Activated B cell treated with CpG ODN at 0.5 μM for 24 hours (primary cell): ENCODE measurements around the gene PLIN1. TPM values are rescaled to one million over a fixed set of nuclear protein-coding genes. Genes with fewer than 3 reads are reported as not detected.

ENCODE experiments used
- ATAC-seq: fragments of 200-7000 bp; cut with Tn5 transposase; one replicate; pipeline ENCODE4 v1.10.0; 2021; ENCODE audit warnings: low read depth, mild to moderate bottlenecking, moderate library complexity
- CTCF ChIA-PET: fragments of 350-600 bp; sonication (Branson Sonifier 250); formaldehyde crosslinking; loops from one replicate; lab custom pipeline; 2021; ENCODE audit warnings: antibody characterized with exemption; lab: Charles Lee
- POLR2A ChIA-PET: fragments of 350-600 bp; sonication (Branson Sonifier 250); formaldehyde crosslinking; loops from one replicate; lab custom pipeline; 2021; ENCODE audit warnings: antibody characterized with exemption; lab: Charles Lee
- DNase-seq: peaks from one replicate; pipeline ENCODE4 v3.0.0; 2022
- H3K27ac Mint-ChIP-seq: one replicate; pipeline ENCODE4 v1.8.0; 2020; ENCODE audit warnings: mixed read lengths
- H3K27me3 Mint-ChIP-seq: one replicate; pipeline ENCODE4 v1.8.0; 2021; ENCODE audit warnings: mixed read lengths
- H3K36me3 Mint-ChIP-seq: one replicate; pipeline ENCODE4 v1.8.0; 2021; ENCODE audit warnings: low read depth, mixed read lengths
- H3K4me1 Mint-ChIP-seq: one replicate; pipeline ENCODE4 v1.8.0; 2021; ENCODE audit warnings: mixed read lengths
- H3K4me3 Mint-ChIP-seq: one replicate; pipeline ENCODE4 v1.8.0; 2020; ENCODE audit warnings: mild to moderate bottlenecking, mixed read lengths
- H3K9me3 Mint-ChIP-seq: one replicate; pipeline ENCODE4 v1.8.0; 2020; ENCODE audit warnings: mixed read lengths
- intact Hi-C: fragments of 100-400 bp; cut with micrococcal nuclease; formaldehyde crosslinking; loops from one replicate; pipeline ENCODE4 v1.15.1; 2024
- total RNA-seq: library from RNA; stranded (reverse); gene quantifications from 2 replicates; pipeline ENCODE4 v1.2.3, GENCODE V29; 2022
- TF ChIP-seq, protein P1 (sequence below): fragments of 200-600 bp; IDR thresholded peaks from one replicate; pipeline ENCODE4 v1.8.0; 2022; ENCODE audit warnings: antibody characterized with exemption, mild to moderate bottlenecking

Gene PLIN1
- total RNA-seq, 1 donor from 2014 or later, result 0.27 TPM

DNA sequence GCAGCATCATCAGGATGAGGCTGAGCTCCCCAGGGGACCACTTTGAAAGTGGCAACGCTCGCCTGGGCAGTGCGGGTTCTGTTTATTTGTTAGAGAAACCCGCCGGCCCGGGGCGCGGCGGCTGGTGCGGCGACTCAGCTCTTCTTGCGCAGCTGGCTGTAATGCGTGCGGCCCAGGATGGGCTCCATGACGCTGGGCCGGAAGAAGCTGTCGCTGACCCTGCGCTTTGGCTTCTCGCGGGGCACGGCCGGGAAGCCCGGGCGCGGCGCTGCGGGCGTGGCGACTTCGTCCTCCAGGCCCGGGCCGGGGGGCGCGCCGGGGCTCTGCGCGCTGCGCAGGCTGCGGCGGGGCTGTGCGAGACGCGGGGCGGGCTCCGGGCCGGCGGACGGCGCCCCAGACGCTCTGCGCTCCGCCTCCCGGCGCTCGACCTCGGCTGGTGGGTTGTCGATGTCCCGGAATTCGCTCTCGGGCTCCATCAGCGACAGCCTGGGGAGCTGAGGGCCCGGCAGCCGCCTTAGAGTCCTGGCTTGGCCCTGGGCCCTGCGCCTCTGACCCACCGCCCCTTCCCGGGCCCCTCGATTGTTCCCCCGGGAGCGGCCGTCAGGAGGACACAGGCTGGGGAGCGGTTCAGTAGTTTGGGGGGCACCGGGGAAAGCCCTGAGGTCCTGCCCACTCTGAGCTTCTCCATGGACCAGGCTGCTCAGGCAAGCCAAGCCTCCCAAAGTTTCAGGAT is 13.6 kb downstream of the PLIN1 start:
- POLR2A ChIA-PET, result no interaction called here
- H3K4me1 Mint-ChIP-seq, result no peaks in the 10 kb centered on the region
- no peak for ATAC-seq
- CTCF ChIA-PET, result no interaction called here
- no peak for DNase-seq
- H3K36me3 Mint-ChIP-seq, result no peaks in the 10 kb centered on the region
- H3K9me3 Mint-ChIP-seq, result no peaks in the 10 kb centered on the region
- peaks cover 39% of the 10 kb centered on the region for H3K27me3 Mint-ChIP-seq
- intact Hi-C loops, result no loop called here
- no peak overlapping the region for H3K4me3 Mint-ChIP-seq
- TF ChIP-seq, protein P1, sequence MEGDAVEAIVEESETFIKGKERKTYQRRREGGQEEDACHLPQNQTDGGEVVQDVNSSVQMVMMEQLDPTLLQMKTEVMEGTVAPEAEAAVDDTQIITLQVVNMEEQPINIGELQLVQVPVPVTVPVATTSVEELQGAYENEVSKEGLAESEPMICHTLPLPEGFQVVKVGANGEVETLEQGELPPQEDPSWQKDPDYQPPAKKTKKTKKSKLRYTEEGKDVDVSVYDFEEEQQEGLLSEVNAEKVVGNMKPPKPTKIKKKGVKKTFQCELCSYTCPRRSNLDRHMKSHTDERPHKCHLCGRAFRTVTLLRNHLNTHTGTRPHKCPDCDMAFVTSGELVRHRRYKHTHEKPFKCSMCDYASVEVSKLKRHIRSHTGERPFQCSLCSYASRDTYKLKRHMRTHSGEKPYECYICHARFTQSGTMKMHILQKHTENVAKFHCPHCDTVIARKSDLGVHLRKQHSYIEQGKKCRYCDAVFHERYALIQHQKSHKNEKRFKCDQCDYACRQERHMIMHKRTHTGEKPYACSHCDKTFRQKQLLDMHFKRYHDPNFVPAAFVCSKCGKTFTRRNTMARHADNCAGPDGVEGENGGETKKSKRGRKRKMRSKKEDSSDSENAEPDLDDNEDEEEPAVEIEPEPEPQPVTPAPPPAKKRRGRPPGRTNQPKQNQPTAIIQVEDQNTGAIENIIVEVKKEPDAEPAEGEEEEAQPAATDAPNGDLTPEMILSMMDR, result no peak
- H3K27ac Mint-ChIP-seq, result no peak overlapping the region

DNA sequence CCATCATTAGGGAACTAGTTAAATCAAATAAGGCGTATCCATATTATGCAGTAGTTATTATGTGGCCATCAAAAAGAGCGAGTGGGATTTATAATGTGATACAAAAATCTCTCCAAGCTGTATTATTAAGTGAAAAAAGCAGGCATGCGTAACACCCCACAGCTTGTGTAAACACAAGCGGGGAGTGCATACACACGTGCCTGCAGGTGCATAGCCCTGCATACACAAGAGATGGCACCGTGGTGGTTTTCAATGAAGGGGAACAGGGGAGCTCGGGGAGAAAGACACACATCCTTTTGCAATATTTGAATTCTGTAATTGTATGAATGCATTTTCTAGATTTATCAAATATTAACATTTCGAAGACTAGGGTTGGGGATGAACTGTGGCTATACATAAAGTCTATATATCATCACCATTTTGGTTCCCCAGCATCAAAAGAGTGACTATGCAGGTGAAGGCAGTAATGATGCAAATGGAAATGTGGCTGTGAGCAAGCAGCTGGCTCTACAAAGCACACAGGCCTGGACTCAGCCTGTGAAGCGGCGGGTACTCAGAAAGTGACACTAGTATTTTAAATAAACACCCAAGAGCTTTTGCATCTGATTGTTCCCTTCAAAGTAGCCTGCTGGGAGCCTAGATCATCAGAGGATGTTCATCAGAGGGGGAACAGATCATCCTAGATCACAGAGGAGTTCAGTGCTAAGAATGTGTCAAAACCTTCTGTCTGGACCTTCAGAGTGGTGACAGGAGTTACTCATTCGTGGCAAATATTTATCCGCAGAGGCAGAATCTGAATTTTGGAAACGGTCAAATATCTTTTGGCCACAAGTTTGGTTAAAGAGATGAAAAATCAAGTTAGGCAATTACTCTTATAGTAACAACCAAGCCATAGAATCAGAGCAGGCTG is 14.5 kb downstream of the PLIN1 start:
- no peak overlapping the region for H3K27ac Mint-ChIP-seq
- ChIA-PET POLR2A (no interaction called here), CTCF (no interaction called here)
- no peaks in the 10 kb centered on the region for H3K4me1 Mint-ChIP-seq
- TF ChIP-seq, protein P1, result no peak
- no peaks in the 10 kb centered on the region for H3K36me3 Mint-ChIP-seq
- H3K9me3 Mint-ChIP-seq, result no peaks in the 10 kb centered on the region
- no peak overlapping the region for H3K4me3 Mint-ChIP-seq
- no peak for DNase-seq
- no peak for ATAC-seq
- intact Hi-C loops, result no loop called here
- H3K27me3 Mint-ChIP-seq, result peaks cover 43% of the 10 kb centered on the region

DNA sequence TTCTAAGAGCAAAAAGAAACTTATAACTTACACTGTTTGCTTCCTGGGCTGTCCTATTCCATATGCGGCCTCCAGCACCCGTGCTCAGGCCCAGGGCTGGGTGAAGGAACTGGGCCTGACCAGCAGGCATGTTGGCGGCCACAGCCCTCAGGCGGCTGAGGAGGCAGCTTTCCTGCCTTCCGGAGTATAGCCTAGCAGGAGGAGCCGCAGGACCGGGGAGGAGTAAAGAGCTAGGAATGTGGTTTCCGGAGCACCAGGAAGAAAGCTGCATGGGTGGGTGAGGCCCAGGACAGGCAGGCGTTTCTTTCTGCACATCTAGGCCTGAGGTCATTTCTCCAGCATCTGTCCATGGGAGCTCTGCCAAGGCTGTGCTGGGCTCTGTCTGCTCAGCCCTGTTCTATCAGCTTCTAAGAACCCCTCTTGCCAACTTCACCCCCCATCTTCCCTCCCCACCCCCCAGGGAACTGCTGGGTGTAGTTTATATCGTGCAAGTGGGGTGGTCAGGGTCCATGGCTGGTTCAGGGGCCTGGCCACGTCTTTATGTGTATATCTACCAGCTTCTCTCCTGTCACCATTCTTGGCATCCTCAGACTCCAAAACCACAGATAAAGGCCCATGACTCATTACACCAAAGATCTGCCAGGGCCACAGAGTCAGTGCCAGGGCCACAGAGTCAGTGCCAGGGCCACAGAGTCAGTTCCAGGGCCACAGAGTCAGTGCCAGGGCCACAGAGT is 16.1 kb downstream of the PLIN1 start:
- TF ChIP-seq, protein P1, result no peak
- Mint-ChIP-seq H3K27me3 (peaks cover 45% of the 10 kb centered on the region), H3K4me1 (no peaks in the 10 kb centered on the region), H3K27ac (no peak overlapping the region), H3K36me3 (no peaks in the 10 kb centered on the region), H3K9me3 (no peaks in the 10 kb centered on the region), H3K4me3 (no peak overlapping the region)
- CTCF ChIA-PET, result no interaction called here
- DNase-seq, result no peak
- POLR2A ChIA-PET, result interaction anchor here (0.6 kb wide), 1 partner anchor 374 kb away, joined by 3 read pairs; no protein-coding TSS in a partner anchor
- no peak for ATAC-seq
- intact Hi-C loops, result no loop called here

DNA sequence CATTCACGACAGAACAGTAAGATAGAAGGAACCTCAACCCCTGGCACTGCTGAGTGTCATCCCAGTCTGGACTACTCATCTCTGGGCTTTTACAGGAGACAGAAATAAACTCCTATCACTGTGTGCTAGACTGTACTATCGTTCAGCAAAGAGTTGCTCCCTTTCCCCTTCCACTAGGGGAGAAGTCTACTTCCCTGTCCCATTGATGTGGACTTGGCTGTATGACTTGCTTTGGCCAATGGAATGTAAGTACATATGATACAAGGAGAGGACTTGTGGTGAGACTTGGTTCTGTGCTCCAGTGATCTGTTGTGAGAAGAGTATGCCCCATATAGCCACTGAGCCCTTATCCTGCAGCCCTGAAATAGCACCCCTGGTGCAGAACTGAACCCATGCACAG is 18.6 kb downstream of the PLIN1 start:
- ATAC-seq (no peak), DNase-seq (no peak)
- H3K27ac Mint-ChIP-seq, result no peak overlapping the region
- H3K4me1 Mint-ChIP-seq, result peaks cover 3% of the 10 kb centered on the region
- TF ChIP-seq, protein P1, result no peak
- ChIA-PET POLR2A (no interaction called here), CTCF (no interaction called here)
- H3K27me3 Mint-ChIP-seq, result peaks cover 50% of the 10 kb centered on the region
- H3K9me3 Mint-ChIP-seq, result no peaks in the 10 kb centered on the region
- no peaks in the 10 kb centered on the region for H3K36me3 Mint-ChIP-seq
- intact Hi-C loops, result no loop called here
- no peak overlapping the region for H3K4me3 Mint-ChIP-seq
